ENCODE results near the gene CACNA1D. TPM values are rescaled to one million over a fixed set of nuclear protein-coding genes. Genes with fewer than 3 reads are reported as not detected.

CACNA1D gene
- total RNA-seq, 1 donor from 2014 or later = 1.1 TPM

GRCh38 chr3:53812434-53812833, 318.0 kb downstream of the CACNA1D start:
- no peaks in the 10 kb centered on the region for H3K9me3 ChIP-seq (replicated peaks)
- peaks cover 5% of the 10 kb centered on the region for H3K4me1 ChIP-seq
- intact Hi-C loops (cut with micrococcal nuclease) = no loop called here
- peaks cover 3% of the 10 kb centered on the region for H3K36me3 ChIP-seq
- peaks cover 1% of the 10 kb centered on the region for H3K27me3 ChIP-seq (ENCODE audit: low read depth)
- no peak overlapping the region for H3K4me3 ChIP-seq
- no peak for DNase-seq
- H3K27ac ChIP-seq (replicated peaks) = no peak overlapping the region
- no peak for TF ChIP-seq CTCF (IDR thresholded peaks at IDR 0.05; ENCODE audit: borderline replicate concordance)

- H3K4me1 ChIP-seq = no peaks in the 10 kb centered on the region
- intact Hi-C loops (cut with micrococcal nuclease) = no loop called here
- TF ChIP-seq CTCF (IDR thresholded peaks at IDR 0.05; ENCODE audit: borderline replicate concordance) = peak; percentile 24
- no peak for DNase-seq
- H3K9me3 ChIP-seq (replicated peaks) = no peaks in the 10 kb centered on the region
- no peak overlapping the region for H3K27ac ChIP-seq (replicated peaks)
- peaks cover 5% of the 10 kb centered on the region for H3K36me3 ChIP-seq
- H3K4me3 ChIP-seq = no peak overlapping the region
- H3K27me3 ChIP-seq (ENCODE audit: low read depth) = peaks cover 1% of the 10 kb centered on the region
Measured at GRCh38 chr3:53813229-53813628, 318.8 kb downstream of the CACNA1D start.

- TF ChIP-seq CTCF (IDR thresholded peaks at IDR 0.05; ENCODE audit: borderline replicate concordance) = no peak
- no peaks in the 10 kb centered on the region for H3K4me1 ChIP-seq
- no peak overlapping the region for H3K4me3 ChIP-seq
- intact Hi-C loops (cut with micrococcal nuclease) = no loop called here
- H3K27me3 ChIP-seq (ENCODE audit: low read depth) = peaks cover 4% of the 10 kb centered on the region
- no peaks in the 10 kb centered on the region for H3K9me3 ChIP-seq (replicated peaks)
- H3K36me3 ChIP-seq = peaks cover 10% of the 10 kb centered on the region
- no peak for DNase-seq
- H3K27ac ChIP-seq (replicated peaks) = no peak overlapping the region
Measured at GRCh38 chr3:53813876-53814275, 319.5 kb downstream of the CACNA1D start.

GRCh38 chr3:53815067-53815466, 320.7 kb downstream of the CACNA1D start:
- no peak for TF ChIP-seq CTCF (IDR thresholded peaks at IDR 0.05; ENCODE audit: borderline replicate concordance)
- Histone ChIP-seq H3K9me3 (replicated peaks) (no peaks in the 10 kb centered on the region), H3K4me3 (no peak overlapping the region), H3K27ac (replicated peaks) (no peak overlapping the region), H3K4me1 (no peaks in the 10 kb centered on the region), H3K27me3 (ENCODE audit: low read depth) (peaks cover 4% of the 10 kb centered on the region), H3K36me3 (peaks cover 18% of the 10 kb centered on the region)
- no peak for DNase-seq
- intact Hi-C loops (cut with micrococcal nuclease) = no loop called here

- Histone ChIP-seq H3K27ac (replicated peaks) (no peak overlapping the region), H3K4me1 (no peaks in the 10 kb centered on the region), H3K36me3 (peaks cover 18% of the 10 kb centered on the region), H3K27me3 (ENCODE audit: low read depth) (peaks cover 4% of the 10 kb centered on the region), H3K4me3 (no peak overlapping the region), H3K9me3 (replicated peaks) (no peaks in the 10 kb centered on the region)
- no peak for DNase-seq
- intact Hi-C loops (cut with micrococcal nuclease) = no loop called here
- no peak for TF ChIP-seq CTCF (IDR thresholded peaks at IDR 0.05; ENCODE audit: borderline replicate concordance)
Measured at GRCh38 chr3:53815651-53816050, 321.2 kb downstream of the CACNA1D start.

GRCh38 chr3:53816425-53816824, 322.0 kb downstream of the CACNA1D start:
- intact Hi-C loops (cut with micrococcal nuclease) = no loop called here
- Histone ChIP-seq H3K4me3 (no peak overlapping the region), H3K9me3 (replicated peaks) (no peaks in the 10 kb centered on the region), H3K4me1 (no peaks in the 10 kb centered on the region), H3K36me3 (peaks cover 18% of the 10 kb centered on the region), H3K27me3 (ENCODE audit: low read depth) (peaks cover 4% of the 10 kb centered on the region), H3K27ac (replicated peaks) (no peak overlapping the region)
- DNase-seq = no peak
- no peak for TF ChIP-seq CTCF (IDR thresholded peaks at IDR 0.05; ENCODE audit: borderline replicate concordance)
